NCI-H1436 (cell line): ENCODE results near the gene ZBTB12.
"Not testable (repeated sequence)": the region's sequence is repeated elsewhere in the genome, so short reads cannot be mapped to it uniquely, and the experiment has no call there.

Experiments
- DNase-seq: peaks from one replicate; lab custom pipeline; 2025; lab: John Stamatoyannopoulos, UW

The ZBTB12 gene

DNA sequence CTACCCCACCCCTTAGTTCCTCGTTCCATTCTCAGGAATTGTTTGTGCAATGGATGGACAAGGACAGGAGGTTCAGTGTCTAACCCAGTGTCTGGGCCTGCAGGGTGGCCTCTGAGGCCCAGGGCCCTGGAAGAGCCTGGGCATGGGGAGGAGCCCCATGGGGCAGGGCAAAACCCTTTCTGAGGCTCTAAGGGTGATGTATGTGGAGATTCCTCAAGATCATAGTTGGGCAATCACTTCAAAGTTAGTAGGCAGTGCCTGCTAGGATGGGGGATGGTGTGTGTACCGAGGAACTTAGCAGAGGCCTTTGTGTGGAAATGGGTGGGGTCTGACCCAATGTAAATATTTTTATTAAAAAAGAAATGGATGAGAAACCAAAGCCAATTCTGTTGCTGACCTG lies 18.9 kb upstream of the ZBTB12 start:
- no peak for DNase-seq

DNA sequence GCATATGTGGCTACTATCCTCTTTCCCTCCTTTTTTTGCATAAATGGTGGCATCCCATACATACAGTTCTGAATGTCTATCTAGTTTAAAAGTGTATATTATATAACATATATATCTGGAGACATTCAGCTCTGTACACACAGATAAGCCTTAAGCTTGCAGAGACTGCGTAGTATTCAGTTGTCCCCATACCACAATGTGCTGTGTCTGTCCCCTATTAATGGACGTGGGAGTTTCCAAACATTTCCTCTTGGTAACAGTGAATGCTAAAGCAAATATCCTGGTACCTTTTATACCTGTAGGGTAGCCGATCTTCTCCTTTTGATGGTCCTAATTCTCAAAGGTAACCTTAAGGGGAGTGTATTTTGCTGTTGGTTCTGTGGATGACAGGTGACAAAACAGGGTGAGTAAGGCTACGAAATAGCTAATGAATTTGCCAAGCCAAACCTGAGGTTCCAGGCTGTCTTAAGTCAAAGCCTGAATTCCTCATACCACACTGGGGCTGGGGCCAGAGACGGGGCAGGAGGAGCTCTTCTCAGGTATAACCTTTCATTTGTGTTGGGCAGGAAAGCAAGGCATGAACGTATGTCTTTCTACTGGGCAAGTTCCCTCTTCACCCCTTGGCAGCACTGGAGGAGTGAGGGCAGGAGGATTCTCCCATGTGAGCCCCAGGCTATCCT lies 17.9 kb upstream of the ZBTB12 start:
- DNase-seq = no peak

GRCh38 chr6:31918069-31918720 lies 16.3 kb upstream of the ZBTB12 start:
- no peak for DNase-seq

DNA sequence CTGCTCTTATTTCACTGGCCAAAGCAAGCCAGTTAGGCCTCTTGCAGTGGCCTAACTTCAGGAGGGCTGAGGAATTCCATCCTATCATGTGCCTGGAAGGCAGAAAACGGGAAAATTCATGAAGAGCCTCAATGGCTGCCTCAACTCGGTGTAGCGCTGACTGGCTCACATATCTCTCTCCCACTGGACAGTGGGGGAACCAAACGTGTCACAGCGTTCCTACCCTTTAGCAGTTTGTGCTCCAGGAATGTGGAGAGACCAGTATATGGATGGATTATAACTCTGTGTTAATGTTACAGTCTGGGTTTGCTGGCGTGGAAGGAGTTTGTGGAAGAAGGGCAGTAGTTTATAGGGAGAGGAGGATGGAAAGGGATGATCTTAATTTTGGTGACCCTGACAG lies 13.9 kb upstream of the ZBTB12 start:
- DNase-seq = no peak

GRCh38 chr6:31915351-31915750 lies 13.5 kb upstream of the ZBTB12 start:
- no peak for DNase-seq

DNA sequence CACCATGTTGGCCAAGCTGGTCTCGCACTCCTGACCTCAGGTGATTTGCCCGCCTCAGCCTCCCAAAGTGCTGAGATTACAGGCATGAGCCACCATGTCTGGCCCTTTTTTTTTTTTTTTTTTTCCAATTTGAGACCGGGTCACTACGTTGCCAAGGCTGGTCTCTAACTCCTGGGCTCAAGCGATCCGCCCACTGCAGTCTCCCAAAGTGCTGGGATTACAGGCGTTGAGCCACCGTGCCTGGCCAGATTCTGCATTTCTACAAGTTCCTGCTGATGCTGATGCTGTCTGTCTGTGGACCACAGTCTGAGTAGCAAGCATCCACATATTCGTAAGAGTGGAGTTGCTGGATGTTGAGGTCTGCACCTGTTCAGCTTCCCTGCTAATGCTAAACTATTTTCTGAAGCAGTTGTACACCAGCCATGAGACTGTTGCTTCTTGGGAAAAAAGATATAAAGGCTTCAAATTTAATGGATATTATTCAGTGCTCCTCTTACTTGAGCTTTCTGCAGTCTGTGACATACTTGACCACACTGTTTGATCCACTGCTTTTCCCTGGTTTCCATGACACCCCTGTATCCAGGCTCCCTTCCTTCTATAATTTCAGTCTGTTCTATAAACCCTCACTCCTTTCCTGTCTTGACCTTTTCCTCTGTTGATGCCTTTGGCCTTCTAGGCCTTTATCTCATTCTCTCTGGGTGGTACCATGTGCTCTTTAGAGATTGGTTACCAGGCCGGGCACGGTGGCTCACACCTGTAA lies 10.1 kb upstream of the ZBTB12 start:
- DNase-seq = no peak

DNA sequence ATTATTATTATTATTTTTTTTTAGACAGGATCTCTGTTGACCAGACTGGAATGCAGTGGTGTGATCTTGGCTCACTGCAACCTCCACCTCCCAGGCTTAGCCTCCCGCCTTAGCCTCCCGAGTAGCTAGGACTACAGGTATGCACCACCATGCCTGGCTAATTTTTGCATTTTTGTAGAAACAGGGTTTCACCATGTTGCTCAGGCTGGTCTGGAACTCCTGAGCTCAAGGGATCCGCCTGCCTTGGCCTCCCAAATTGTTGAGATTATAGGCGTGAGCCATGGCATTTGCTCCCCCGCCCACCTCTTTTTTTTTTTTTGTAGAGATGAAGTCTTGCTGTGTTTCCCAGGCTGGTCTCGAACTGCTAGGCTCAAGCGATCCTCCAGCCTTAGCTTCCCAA lies 7.4 kb upstream of the ZBTB12 start:
- DNase-seq = not testable (repeated sequence)

GRCh38 chr6:31908791-31909190 lies 6.9 kb upstream of the ZBTB12 start:
- DNase-seq = no peak

- not testable (repeated sequence) for DNase-seq
These were observed 6.4 kb upstream of the ZBTB12 start for GRCh38 chr6:31908255-31908654.

GRCh38 chr6:31907158-31907813 lies 5.4 kb upstream of the ZBTB12 start:
- no peak for DNase-seq

GRCh38 chr6:31906727-31907126 lies 4.8 kb upstream of the ZBTB12 start:
- not testable (repeated sequence) for DNase-seq

DNA sequence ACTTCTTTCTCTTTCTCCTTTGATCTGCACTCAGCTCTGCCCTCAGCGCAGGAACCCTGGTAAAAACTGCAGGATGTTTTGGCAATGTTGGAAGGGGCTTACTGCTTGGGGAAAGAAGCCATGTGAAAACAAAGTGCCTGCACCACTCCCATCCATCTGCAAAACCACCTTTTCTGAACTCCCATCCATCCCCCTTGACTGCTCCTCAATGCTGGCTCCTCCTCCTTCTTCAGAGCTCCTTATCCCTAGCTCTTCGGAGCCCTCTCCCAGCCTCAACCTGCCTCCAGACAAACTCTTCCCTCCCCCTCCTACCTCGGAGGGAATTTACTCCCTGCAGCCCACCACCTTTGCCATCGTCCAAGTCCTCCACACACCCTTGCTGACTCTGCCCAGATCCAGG lies 4.2 kb upstream of the ZBTB12 start:
- no peak for DNase-seq

DNA sequence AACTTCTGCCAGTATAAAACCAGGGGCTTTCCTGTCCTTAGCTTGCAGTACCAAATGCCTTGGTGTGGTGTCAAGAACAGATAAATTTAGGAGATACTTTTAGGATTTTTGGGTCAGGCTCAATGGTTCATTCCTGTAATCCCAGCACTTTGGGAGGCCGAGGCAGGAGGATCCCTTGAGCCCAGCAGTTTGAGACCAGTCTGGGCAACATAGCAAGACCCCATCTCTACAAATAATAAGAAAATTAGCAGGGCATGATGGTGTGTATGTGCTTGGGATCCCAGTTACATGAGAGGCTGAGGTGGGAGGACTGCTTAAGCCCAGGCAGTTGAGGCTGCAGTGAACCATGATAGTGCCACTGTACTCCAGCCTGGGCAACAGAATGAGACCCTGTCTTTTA lies 3.2 kb upstream of the ZBTB12 start:
- no peak for DNase-seq

DNA sequence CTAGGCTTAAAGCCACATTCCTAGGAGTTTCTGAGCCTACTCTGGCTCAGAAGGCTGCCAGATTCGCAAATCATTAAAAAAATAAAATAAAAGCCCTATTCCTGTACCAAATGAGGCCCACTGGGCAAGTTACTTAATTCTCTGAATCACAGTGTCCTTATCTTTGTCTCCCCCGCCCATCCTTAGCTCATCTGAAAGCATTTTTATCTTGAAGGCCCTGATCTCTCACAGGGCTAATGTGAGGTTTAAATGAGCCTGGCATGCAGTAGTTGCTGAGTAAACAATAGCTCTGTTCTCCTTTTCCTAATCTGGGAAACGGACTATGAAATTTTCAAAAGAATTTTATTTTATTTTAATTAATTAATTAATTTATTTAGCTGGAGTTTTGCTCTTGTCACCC lies 2.1 kb upstream of the ZBTB12 start:
- DNase-seq = no peak

GRCh38 chr6:31901415-31901952 lies 402 bp downstream of the ZBTB12 start:
- DNase-seq = peak; percentile 53

DNA sequence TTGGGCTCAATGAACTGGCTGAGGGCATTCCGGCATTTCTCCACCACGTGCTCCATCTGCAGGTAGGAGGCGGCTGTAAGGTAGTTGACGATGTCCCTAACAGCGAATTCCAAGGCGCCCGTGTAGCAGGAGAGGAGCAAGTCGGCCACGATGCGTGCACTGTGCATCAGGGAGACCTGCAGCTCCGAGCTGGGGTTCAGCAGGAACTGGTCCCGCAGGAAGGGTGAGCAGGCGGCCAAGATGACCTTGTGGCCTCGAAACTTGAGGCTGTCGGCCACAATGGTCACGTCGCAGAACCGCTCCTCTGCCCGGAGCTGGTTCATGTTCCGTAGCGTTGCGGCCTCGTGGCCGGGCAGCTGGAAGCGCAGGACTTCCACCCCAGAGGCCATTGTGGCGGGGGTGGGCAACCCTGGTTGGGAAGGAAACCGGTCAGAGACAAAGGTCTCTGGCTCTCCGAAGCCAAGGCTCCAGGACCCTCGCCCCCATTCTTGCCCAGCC lies 920 bp downstream of the ZBTB12 start:
- no peak for DNase-seq

DNA sequence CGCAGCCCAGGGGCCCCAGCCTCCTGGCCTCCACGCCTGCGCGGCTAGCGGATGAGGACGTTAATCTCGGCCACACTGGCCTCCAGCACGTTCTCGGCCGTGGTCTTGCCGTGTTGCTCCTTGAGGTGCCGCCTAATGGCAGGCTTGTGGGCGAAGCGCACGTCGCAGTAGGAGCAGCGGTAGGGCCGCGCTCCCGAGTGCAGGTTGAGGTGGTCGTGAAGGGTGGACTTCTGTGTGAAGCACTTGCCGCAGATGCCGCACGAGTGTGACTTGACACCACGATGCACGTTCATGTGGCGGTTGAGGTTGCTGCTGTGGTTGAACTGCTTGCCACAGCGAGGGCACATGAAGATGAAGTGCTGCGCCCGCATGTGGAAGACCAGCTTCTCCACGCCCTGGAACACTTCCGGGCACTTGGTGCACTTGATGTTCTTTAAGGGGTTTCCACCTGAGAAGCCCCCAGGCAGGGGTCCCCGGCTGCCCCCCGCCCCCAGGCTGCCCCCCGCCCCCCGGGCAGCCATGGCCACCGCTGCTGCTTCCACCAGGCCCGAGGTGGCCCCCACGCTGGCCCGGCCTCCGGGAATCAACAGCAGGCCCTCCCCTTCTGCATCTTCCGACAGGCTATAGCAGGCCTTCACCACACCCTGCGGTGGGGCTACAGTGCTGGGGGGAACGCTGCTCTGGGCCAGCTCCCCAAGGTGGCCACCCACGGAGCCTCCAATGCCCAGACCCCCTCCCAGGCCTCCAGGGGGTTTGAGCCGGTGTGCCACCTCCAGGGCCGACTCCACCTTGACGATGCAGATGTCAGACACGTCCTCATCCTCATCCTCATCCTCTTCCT lies 1.8 kb downstream of the ZBTB12 start:
- DNase-seq = no peak

DNA sequence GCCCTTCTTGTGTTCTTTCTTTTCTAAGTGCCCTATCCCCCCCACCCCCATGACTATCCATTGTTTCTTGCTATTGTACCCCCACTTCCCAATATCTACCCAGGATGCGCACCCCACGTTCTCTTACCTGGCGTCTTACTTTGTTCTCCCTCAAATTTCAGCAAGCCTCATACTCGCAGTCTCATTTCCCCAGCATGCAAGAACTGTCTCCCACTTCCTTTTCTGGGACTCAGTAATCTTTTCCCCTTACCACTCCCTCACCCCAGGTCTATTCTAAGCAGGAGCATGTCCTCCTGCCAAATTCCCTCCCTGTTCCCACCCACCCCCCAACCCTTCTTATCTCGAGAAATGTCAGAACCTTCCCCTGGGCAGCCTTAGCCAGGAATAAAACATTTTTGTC lies 2.7 kb downstream of the ZBTB12 start:
- DNase-seq = no peak

DNA sequence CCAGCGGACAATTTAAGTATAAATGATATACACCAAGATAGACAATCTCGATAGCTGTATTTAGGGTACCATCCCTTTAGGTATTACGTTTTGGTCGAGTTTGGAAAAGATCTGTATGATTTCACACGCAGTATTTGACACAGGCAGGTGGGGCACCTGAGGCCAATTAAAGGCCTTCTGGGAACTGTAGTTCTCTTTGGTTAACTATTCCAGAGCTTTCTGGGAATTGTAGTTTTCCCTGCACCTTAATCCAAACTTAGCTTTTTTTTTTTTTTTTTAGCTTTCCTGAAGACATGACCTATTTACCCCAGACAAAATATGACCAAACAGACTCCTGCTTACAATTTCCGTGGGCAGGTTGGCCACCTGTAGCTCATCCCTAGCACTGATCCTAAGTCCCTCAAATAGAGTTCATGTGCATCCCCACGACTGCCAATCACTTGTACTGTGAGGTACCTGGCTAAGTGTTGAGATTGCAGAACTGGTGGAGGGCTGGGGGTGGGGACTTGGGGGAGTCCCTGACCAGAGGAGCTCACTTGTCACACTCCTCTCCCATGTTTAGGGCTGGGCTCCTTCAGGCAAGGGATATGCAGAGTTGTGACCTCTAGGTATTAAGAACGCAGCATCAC lies 3.4 kb downstream of the ZBTB12 start:
- peak; percentile 37 for DNase-seq

- peak; percentile 83 for DNase-seq
These were observed 4.1 kb downstream of the ZBTB12 start, which contains the start of gene EHMT2 for GRCh38 chr6:31897612-31898382. TSS of gene EHMT2 (minus strand) at chr6:31897698. CDS start at chr6:31897677, 21 bp downstream.
